Globus pallidus (tissue), 1 donor: ENCODE results near the gene ATN1.

Experiments
- DNase-seq: peaks from one replicate; pipeline ENCODE4 v3.0.0-alpha.2; 2015; ENCODE audit warnings: low spot score

ATN1 gene

DNA sequence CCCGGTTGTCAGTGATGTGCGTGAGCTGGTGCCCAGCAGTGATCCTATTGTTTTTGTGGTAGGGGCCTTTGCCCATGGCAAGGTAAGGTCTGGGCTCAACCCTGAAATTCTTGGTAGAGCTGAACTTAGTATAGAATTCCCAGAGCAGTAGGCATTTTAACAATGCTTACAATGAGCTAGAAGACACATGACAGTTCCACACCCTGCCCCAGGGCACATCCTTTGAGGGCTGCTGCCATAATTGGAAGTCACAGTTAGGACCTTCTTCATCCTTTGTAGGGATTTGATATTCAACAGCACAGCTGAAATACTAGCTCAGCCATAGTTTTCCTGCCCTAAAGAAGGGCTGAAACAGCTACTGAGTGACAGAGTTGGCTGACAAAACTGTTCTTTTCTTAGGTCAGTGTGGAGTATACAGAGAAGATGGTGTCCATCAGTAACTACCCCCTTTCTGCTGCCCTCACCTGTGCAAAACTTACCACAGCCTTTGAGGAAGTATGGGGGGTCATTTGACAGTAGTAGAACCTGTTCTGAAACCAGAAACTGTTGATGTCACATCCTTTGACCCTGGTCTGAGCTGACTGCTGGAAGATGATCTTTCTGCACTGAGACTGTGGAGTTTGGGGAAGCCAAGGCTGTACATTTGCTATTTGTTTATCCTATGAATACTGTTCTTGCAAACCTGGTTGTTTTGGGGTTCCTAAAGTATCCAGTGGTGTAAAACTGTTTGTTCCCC, 47.7 kb downstream of the ATN1 start:
- no peak for DNase-seq

- DNase-seq = no peak
Observed at GRCh38 chr12:6977653-6978052, 49.9 kb downstream of the ATN1 start.

DNA sequence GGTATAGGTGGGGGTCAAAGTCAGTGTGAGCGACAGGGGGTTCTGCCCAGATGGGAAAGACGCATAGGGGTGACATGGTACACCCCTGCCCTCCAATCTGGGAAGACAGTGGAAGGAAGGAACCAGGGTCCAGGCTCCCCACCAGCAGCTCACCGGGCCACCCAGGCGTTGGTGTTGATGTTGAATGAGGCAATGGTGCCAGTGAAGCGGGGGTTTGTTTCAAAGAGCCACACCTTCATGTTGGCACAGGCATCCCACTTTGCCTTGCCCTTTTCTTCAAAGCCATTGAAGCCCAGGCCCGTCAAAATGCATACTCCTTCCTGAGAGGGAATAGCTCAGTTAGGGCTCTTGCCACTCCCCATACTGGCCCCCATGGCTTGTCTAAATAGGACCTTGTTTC, 50.4 kb downstream of the ATN1 start:
- DNase-seq = no peak

- DNase-seq = no peak
Observed at GRCh38 chr12:6978611-6979011, 50.9 kb downstream of the ATN1 start.

- no peak for DNase-seq
Observed at GRCh38 chr12:6979021-6979420, 51.3 kb downstream of the ATN1 start.

DNA sequence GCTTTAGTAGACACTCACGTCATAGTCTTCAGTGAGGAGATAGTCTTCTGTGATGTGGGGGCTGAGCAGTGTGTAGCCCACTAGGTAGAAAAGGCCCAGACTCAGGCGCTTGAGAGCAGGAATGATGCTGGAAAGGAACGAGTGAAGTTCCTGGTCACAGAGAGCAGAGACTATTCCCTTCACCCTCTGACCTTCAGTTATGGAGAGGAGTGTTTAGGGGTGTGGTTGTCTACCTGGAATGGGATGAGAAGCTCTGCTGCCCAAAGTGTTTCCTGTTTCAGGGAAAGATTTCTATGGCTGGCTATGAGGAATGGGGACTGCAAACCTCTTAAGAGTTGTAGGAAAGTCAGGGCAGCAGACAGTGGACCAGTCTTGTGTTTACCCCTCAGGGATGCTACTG, 51.7 kb downstream of the ATN1 start:
- no peak for DNase-seq

DNA sequence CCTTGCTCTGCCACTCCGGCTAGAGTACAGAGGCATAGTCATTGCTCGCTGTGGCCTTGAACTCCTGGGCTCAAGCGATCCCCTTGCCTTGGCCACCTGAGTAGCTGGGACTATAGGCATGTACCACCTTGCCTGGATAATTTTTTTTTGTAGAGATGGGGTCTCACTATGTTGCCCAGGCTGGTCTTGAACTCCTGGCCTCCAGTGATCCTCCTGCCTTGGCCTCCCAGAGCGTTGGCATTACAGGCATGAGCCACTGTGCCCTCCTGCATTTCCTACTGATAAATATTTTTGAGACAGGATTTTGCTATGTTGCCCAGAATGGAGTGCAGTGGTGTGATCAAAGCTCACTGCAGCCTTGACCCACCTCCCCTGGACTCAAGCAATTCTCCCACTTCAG, 52.3 kb downstream of the ATN1 start:
- DNase-seq = no peak

DNA sequence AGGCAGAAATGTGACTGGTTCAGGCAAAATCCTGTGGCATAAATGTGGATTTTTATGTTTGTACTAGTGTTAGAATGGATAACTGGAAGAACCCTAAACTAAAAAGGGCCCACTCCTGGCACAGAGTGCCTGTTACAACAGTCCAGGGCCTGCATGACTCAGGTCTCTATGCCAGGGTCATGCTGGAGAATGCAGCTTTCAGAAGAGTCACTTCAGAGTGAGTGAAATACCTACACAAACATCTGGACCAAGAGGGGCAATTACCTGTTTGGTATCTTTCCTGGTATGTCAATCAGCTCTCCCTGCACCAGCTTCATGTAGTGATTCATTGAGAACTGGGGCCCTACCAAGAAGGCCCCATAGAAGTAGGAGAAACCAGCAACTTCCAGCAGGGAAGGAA, 53.0 kb downstream of the ATN1 start:
- DNase-seq = no peak

- no peak for DNase-seq
Observed at GRCh38 chr12:6981152-6982052, 53.6 kb downstream of the ATN1 start.

GRCh38 chr12:6982532-6982931, 54.8 kb downstream of the ATN1 start:
- DNase-seq = no peak

DNA sequence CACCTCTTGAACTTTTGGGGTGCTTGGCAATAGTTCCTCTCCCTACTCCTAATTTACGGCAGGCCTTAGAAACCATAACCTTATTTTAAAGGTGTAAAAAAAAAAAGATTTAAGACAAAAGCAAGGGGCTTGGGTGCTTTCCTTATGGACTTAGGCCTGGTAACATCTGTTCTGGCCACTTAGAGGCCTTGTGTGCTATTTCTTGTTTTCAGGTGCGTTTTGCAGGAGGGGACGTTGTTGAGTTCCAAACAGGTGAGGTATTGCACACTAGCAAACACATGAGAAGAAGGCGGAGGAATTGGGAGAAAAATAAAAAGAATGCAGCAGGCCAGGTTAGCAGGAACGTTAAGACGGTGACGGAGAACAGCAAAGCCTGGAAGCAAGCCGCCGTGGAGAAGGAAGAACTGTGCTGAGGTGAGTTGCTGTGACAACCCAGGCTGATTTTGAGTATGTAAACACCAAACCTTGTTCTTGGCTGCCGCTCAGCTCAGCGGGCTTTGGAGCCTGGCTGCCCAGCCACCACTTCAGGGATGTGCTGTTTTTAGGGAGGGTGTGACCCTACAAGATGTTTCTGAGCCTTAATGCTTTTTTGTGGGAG, 60.3 kb downstream of the ATN1 start:
- no peak for DNase-seq
